GM12864 (cell line): Measurements from ENCODE around the gene CRYBG1.

Experiments
- DNase-seq: peaks from one replicate; pipeline ENCODE4 v3.0.0-alpha.2; 2011; ENCODE audit warnings: low read depth
- H3K4me3 ChIP-seq: 2 replicates; pipeline ENCODE4 v1.5.1; 2011; ENCODE audit warnings: mild to moderate bottlenecking, low read depth, low read length, control low read depth
- CTCF ChIP-seq: IDR thresholded peaks from 2 replicates; pipeline ENCODE4 v1.5.1; 2011; ENCODE audit warnings: low read depth, mild to moderate bottlenecking, moderate library complexity, low read length, control low read depth, inconsistent platforms; ENCODE audit errors: missing control alignments

Gene CRYBG1

DNA sequence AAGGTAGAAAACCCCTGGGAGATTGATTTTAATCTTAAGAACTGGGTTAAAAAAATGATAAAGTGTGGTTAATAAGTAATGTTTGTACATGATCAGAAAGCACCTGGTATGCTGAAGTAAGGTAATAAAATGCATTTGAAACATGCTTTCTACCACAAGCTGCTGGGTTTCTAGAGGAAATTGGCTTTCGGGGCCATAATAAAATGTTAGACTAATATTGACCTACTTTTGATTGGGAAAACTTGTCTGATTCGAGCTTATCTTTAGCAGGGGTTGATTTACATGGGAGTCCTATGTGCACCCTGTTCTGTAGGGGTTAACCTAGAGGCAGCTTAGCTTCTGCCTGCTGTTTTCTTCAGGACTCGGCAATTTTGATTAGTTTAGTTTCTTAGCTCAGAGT lies 50.5 kb downstream of the CRYBG1 start:
- no peak for DNase-seq
- H3K4me3 ChIP-seq: no peak overlapping the region
- TF ChIP-seq CTCF: no peak

- no peak for DNase-seq
- H3K4me3 ChIP-seq: no peak overlapping the region
- no peak for TF ChIP-seq CTCF
Observed at GRCh38 chr6:106411643-106412200, 51.2 kb downstream of the CRYBG1 start.

GRCh38 chr6:106413016-106413415 lies 52.5 kb downstream of the CRYBG1 start:
- no peak overlapping the region for H3K4me3 ChIP-seq
- DNase-seq: no peak
- TF ChIP-seq CTCF: no peak

DNA sequence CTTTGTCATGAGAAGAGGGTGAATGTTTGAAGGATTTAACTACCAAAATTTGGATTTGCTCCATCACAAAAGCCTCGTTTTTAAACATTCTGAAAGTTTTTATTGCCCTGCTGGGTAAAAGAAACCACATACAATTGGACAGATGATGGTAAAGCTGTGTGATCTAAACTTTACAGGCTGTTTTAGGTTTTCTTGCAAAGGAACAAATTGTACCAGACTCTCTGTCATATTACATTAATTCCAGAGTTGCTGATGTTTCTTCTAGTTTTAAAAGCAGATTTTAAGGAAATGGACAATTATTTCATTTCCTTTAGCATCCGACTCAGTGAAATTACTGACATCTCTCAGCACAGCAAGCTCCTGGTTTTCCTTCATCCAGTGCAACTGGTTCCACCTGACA lies 53.2 kb downstream of the CRYBG1 start:
- DNase-seq: no peak
- no peak overlapping the region for H3K4me3 ChIP-seq
- no peak for TF ChIP-seq CTCF

- DNase-seq: no peak
- no peak for TF ChIP-seq CTCF
- H3K4me3 ChIP-seq: no peak overlapping the region
Observed at GRCh38 chr6:106415921-106416320, 55.4 kb downstream of the CRYBG1 start.

DNA sequence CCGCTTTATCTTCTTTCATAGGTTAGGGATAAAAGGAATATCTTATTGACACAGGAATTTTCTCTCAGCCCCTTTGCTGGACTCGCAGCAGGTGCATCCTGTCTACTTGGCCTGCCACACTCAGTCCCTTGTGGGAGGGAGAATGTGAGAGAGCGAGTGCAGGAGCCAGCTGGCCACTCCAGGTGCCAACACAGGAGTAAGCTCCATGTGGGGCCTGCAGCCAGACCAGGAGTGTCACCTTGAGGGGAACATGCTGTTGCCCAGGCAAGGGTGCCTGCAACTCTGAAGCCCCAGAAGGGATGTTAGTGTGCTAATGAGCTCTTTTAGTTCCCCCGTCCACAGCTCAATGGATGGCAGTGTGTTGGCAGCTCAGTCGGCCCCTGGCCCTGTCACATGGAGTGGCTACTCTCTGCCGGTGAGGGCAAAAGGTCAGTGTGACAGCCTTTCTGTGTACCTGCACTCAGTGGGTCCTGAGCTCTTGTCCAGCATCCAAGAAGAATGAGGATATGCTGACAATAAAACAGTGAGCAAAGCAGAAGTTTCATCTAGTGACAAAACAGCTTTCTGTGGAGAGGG lies 57.1 kb downstream of the CRYBG1 start:
- DNase-seq: no peak
- no peak overlapping the region for H3K4me3 ChIP-seq
- no peak for TF ChIP-seq CTCF

- no peak overlapping the region for H3K4me3 ChIP-seq
- no peak for DNase-seq
- TF ChIP-seq CTCF: no peak
Observed at GRCh38 chr6:106419900-106420613, 59.5 kb downstream of the CRYBG1 start.
